NCI-H748 (cell line): Measurements from ENCODE around the gene TST.

Source experiments
- DNase-seq: peaks from one replicate; lab custom pipeline; 2025; ENCODE audit not compliant: unreplicated experiment; lab: John Stamatoyannopoulos, UW

The TST gene

GRCh38 chr22:37054056-37054395 is 34.8 kb upstream of the TST start:
- peak; percentile 10 for DNase-seq

GRCh38 chr22:37053310-37054055 is 34.2 kb upstream of the TST start:
- no peak for DNase-seq

GRCh38 chr22:37052386-37053309 is 33.4 kb upstream of the TST start:
- DNase-seq, result no peak

GRCh38 chr22:37051391-37052385 is 32.4 kb upstream of the TST start, which contains the start of gene KCTD17:
KCTD17 (plus strand) TSS chr22:37051742; CDS start chr22:37051761, 19 bp downstream.
- peak; percentile 72 for DNase-seq

- no peak for DNase-seq
These were observed 31.7 kb upstream of the TST start for GRCh38 chr22:37050913-37051312.

GRCh38 chr22:37049224-37049623 is 30.0 kb upstream of the TST start:
- DNase-seq, result no peak

GRCh38 chr22:37048133-37048532 is 28.9 kb upstream of the TST start:
- no peak for DNase-seq

GRCh38 chr22:37047006-37047405 is 27.8 kb upstream of the TST start:
- no peak for DNase-seq

- no peak for DNase-seq
These were observed 27.3 kb upstream of the TST start for GRCh38 chr22:37046589-37046988.

- DNase-seq, result peak; percentile 5
These were observed 26.7 kb upstream of the TST start for GRCh38 chr22:37045958-37046357.

GRCh38 chr22:37044634-37045625 is 25.7 kb upstream of the TST start:
- no peak for DNase-seq

GRCh38 chr22:37043828-37044538 is 24.7 kb upstream of the TST start:
- no peak for DNase-seq

- DNase-seq, result no peak
These were observed 24.1 kb upstream of the TST start for GRCh38 chr22:37043209-37043827.

GRCh38 chr22:37039466-37039865 is 20.2 kb upstream of the TST start:
- DNase-seq, result no peak

- DNase-seq, result no peak
These were observed 18.4 kb upstream of the TST start for GRCh38 chr22:37037669-37038068.

GRCh38 chr22:37036655-37037377 is 17.6 kb upstream of the TST start:
- no peak for DNase-seq

- DNase-seq, result no peak
These were observed 14.6 kb upstream of the TST start for GRCh38 chr22:37033605-37034430.
